ENCODE data around the gene ITPR1.

ITPR1 gene

DNA sequence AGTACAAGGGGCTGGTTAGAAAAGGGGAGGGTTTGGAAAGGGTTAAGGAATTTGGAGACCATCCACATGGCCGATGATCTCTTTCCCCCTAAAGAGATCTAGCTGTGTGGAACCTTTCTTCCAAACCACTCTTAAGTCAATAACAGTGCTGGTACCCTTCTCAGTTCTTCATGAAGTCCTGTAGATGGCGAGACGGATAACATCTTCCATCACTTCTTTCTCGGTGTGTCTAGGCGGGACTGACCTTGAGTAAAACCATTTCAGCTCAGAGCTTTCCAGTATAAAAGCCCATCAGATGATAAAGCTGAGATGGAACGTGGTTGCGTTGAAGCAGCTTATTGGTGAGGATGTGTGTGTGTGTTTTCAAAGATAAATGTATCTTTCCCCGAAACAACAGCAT, 334.6 kb downstream of the ITPR1 start:
- Histone ChIP-seq H3K9me3 (ENCODE audit: low read depth, low read length) (no peaks in the 10 kb centered on the region), H3K9ac (ENCODE audit: insufficient read length) (no peak overlapping the region), H3K4me3 (no peak overlapping the region), H3K36me3 (ENCODE audit: insufficient read depth, low read length) (no peaks in the 10 kb centered on the region), H3K27ac (no peak overlapping the region)
- TF ChIP-seq EZH2 (IDR thresholded peaks at IDR 0.05): no peak
- TF ChIP-seq FOXP2 (optimal IDR thresholded peaks at IDR 0.05; ENCODE audit: control extremely low read depth, extremely low read length, insufficient read depth): no peak
- no peak for TF ChIP-seq POLR2AphosphoS5 (IDR thresholded peaks at IDR 0.05; ENCODE audit: borderline replicate concordance, low read depth, low read length)
- DNase-seq (ENCODE audit: low read depth, low spot score): no peak

DNA sequence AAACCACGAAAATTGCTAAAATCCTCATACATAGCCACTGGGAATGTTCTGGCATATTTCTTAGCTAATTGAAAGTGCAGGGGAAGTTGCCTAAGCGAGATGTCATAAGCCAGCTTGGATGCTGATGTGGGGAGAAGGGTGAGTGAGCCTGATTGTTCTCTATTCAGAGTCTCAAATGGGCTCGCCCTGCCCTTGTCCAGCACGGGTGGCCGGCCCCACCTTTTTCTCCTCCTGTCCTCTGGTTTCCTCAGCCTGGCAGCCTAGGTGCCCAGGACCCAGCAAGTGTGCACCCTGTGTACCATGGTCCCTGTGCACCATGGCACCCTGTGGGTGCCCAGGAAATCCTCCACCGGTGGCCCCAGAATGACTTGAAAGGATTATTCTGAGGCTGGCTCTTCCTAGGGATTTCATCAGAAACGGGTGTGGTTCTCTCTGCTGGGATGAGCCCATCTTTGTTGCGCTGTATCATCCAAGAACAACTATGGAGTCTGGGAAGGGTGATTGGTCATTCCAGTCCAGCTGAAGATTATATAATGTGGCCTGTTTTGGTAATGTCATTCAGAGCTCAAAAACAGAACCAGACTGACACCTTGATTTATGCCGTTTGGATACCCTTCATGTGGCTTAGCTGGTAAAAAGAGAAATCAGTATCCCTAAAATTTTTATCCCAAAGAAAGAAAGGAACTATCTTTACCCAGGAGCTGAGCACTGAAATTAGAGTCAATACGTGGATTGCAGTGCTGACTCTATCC, 335.3 kb downstream of the ITPR1 start:
- H3K27ac ChIP-seq: no peak overlapping the region

DNA sequence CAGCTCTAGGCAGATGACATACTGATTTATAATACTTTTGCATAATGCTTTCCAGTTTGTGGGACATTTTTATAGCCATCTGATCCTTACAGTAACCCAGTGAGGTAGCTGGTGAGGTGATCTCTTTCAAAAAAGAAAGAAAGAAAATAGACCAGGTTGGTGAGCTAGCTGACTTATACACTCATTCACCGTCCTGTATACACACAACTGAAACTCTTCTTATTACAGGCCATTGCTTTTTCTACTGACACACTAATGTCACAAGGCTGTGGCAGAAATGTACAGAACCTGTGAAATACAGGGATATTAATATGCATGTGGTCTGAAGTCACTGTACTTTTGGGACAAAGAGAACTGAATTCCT, 335.9 kb downstream of the ITPR1 start:
- Histone ChIP-seq H3K9ac (ENCODE audit: insufficient read length) (no peak overlapping the region), H3K27ac (no peak overlapping the region), H3K9me3 (ENCODE audit: low read depth, low read length) (no peaks in the 10 kb centered on the region), H3K36me3 (ENCODE audit: insufficient read depth, low read length) (no peaks in the 10 kb centered on the region), H3K4me3 (no peak overlapping the region)
- no peak for TF ChIP-seq FOXP2 (optimal IDR thresholded peaks at IDR 0.05; ENCODE audit: control extremely low read depth, extremely low read length, insufficient read depth)
- TF ChIP-seq EZH2 (IDR thresholded peaks at IDR 0.05): no peak
- TF ChIP-seq POLR2AphosphoS5 (IDR thresholded peaks at IDR 0.05; ENCODE audit: borderline replicate concordance, low read depth, low read length): no peak
- no peak for DNase-seq (ENCODE audit: low read depth, low spot score)

More for the DNA sequence above, 335.3 kb downstream of the ITPR1 start:
- Histone ChIP-seq H3K36me3 (ENCODE audit: insufficient read depth, low read length) (no peaks in the 10 kb centered on the region), H3K4me3 (no peak overlapping the region), H3K9me3 (ENCODE audit: low read depth, low read length) (no peaks in the 10 kb centered on the region), H3K9ac (ENCODE audit: insufficient read length) (no peak overlapping the region)
- TF ChIP-seq POLR2AphosphoS5 (IDR thresholded peaks at IDR 0.05; ENCODE audit: borderline replicate concordance, low read depth, low read length) (no peak), FOXP2 (optimal IDR thresholded peaks at IDR 0.05; ENCODE audit: control extremely low read depth, extremely low read length, insufficient read depth) (no peak), EZH2 (IDR thresholded peaks at IDR 0.05) (no peak)
- DNase-seq (ENCODE audit: low read depth, low spot score): no peak

DNA sequence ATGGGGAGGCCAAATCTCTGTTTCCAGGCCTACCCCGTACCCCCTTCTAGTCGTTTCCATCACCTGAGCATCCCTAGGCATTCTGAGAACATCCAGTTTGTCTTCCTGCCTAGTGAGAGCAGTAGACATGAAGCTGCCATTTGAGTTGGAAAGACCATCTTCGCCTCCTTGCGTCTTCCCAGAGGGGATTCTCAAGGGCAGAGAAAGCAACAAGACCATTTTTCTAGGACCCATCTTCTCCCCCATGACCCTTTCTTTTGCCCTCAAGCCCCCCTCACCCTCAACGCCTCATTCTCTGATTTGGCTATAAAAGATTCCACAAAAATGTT, 337.4 kb downstream of the ITPR1 start:
- H3K4me3 ChIP-seq: no peak overlapping the region
- H3K9ac ChIP-seq (ENCODE audit: insufficient read length): no peak overlapping the region
- no peaks in the 10 kb centered on the region for H3K9me3 ChIP-seq (ENCODE audit: low read depth, low read length)
- DNase-seq (ENCODE audit: low read depth, low spot score): no peak
- TF ChIP-seq FOXP2 (optimal IDR thresholded peaks at IDR 0.05; ENCODE audit: control extremely low read depth, extremely low read length, insufficient read depth) (no peak), EZH2 (IDR thresholded peaks at IDR 0.05) (no peak), POLR2AphosphoS5 (IDR thresholded peaks at IDR 0.05; ENCODE audit: borderline replicate concordance, low read depth, low read length) (no peak)
- H3K27ac ChIP-seq: no peak overlapping the region
- no peaks in the 10 kb centered on the region for H3K36me3 ChIP-seq (ENCODE audit: insufficient read depth, low read length)

DNA sequence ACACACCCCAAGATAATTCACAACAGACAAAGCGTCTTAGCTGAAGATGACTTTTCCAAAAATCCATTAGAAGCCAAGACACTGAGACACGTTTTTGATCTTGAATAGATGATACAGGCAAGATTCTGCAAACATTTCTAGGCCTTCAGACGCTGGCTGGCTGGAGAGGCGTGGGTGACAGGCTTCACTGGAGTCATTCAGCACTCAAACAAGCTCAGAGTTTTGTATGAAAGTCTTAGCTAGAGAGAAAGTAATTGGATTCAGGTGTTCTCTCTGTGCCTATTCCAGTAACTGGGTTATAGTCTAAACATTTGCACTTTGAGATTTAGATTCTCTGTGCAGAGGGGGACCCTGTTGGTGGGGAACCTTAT, 338.4 kb downstream of the ITPR1 start:
- no peak for DNase-seq (ENCODE audit: low read depth, low spot score)
- no peak overlapping the region for H3K27ac ChIP-seq
- no peaks in the 10 kb centered on the region for H3K9me3 ChIP-seq (ENCODE audit: low read depth, low read length)
- TF ChIP-seq EZH2 (IDR thresholded peaks at IDR 0.05) (no peak), FOXP2 (optimal IDR thresholded peaks at IDR 0.05; ENCODE audit: control extremely low read depth, extremely low read length, insufficient read depth) (no peak), POLR2AphosphoS5 (IDR thresholded peaks at IDR 0.05; ENCODE audit: borderline replicate concordance, low read depth, low read length) (no peak)
- H3K36me3 ChIP-seq (ENCODE audit: insufficient read depth, low read length): no peaks in the 10 kb centered on the region
- H3K4me3 ChIP-seq: no peak overlapping the region
- H3K9ac ChIP-seq (ENCODE audit: insufficient read length): no peak overlapping the region

DNA sequence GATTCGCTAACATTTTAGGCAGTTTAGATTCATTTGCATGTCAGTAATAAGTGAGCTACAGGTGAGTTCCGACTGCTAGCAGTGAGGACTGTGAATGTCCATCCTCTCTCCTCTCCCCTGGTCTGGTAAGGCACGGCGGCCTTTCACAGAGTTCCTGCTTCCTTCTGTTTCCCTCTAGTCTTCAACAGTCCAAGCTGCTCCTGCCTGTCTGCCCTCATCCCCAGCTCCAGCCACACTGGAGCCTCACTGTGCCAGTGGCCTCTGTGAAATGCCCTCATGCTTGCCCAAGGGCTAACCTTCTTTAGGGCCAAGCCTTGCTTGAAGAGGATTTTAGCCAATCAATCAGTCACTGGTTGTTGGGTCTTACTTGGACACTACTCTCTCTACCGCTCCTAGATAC, 340.3 kb downstream of the ITPR1 start:
- no peak overlapping the region for H3K9ac ChIP-seq (ENCODE audit: insufficient read length)
- TF ChIP-seq POLR2AphosphoS5 (IDR thresholded peaks at IDR 0.05; ENCODE audit: borderline replicate concordance, low read depth, low read length) (no peak), FOXP2 (optimal IDR thresholded peaks at IDR 0.05; ENCODE audit: control extremely low read depth, extremely low read length, insufficient read depth) (no peak), EZH2 (IDR thresholded peaks at IDR 0.05) (no peak)

DNA sequence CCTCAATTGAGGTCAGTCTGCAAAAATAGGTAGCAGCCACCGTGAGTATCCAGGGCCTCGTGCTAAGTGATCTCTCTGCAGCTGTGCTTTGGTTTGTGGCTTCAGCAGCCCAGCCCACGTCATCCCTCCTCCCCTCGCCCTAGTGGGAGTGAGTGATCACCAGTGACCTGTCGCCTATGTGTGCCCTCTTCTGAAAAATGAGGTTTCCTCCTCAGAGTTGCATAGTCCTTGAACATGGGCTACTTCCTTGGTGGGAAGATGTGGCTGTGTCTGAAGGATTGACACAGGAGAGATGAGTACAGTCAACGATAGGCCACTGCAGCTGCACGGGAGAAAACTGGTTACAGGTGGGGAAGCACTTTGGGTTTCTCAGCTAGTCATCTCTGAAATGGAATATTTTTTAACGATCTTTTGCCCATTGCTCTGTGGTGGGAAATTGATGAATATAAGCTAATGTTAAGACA, 341.3 kb downstream of the ITPR1 start:
- TF ChIP-seq POLR2AphosphoS5 (IDR thresholded peaks at IDR 0.05; ENCODE audit: borderline replicate concordance, low read depth, low read length) (no peak), FOXP2 (optimal IDR thresholded peaks at IDR 0.05; ENCODE audit: control extremely low read depth, extremely low read length, insufficient read depth) (no peak), EZH2 (IDR thresholded peaks at IDR 0.05) (no peak)
- DNase-seq (ENCODE audit: low read depth, low spot score): no peak
- no peaks in the 10 kb centered on the region for H3K9me3 ChIP-seq (ENCODE audit: low read depth, low read length)
- no peaks in the 10 kb centered on the region for H3K36me3 ChIP-seq (ENCODE audit: insufficient read depth, low read length)
- no peak overlapping the region for H3K4me3 ChIP-seq
- H3K9ac ChIP-seq (ENCODE audit: insufficient read length): no peak overlapping the region
- no peak overlapping the region for H3K27ac ChIP-seq

More for the DNA sequence above, 340.3 kb downstream of the ITPR1 start:
- Histone ChIP-seq H3K36me3 (ENCODE audit: insufficient read depth, low read length) (no peaks in the 10 kb centered on the region), H3K4me3 (no peak overlapping the region), H3K9me3 (ENCODE audit: low read depth, low read length) (no peaks in the 10 kb centered on the region), H3K27ac (no peak overlapping the region)
- DNase-seq (ENCODE audit: low read depth, low spot score): no peak

DNA sequence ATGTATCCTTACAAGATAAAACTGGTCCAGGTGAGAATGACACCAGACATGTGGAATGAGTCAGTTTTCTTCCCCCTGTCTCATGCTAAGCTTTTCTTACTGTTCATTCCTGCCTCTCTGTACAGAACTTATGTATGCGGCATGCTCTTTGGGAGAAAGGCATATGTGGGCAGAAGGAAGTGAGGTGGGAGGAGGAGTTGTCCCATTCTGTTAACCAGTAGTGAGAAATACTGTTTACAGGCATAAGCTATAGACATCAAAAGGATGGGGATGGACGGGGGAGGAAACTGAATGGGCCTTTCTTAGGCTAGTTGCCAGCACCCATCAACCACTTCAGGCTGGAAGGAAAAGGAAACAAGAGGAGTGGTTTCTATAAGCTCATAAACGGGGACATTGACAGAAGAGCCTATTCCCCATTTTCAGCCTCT, 342.5 kb downstream of the ITPR1 start:
- Histone ChIP-seq H3K4me3 (no peak overlapping the region), H3K27ac (no peak overlapping the region), H3K9me3 (ENCODE audit: low read depth, low read length) (no peaks in the 10 kb centered on the region), H3K36me3 (ENCODE audit: insufficient read depth, low read length) (no peaks in the 10 kb centered on the region), H3K9ac (ENCODE audit: insufficient read length) (no peak overlapping the region)
- TF ChIP-seq POLR2AphosphoS5 (IDR thresholded peaks at IDR 0.05; ENCODE audit: borderline replicate concordance, low read depth, low read length): no peak
- no peak for TF ChIP-seq EZH2 (IDR thresholded peaks at IDR 0.05)
- TF ChIP-seq FOXP2 (optimal IDR thresholded peaks at IDR 0.05; ENCODE audit: control extremely low read depth, extremely low read length, insufficient read depth): no peak
- DNase-seq (ENCODE audit: low read depth, low spot score): no peak

DNA sequence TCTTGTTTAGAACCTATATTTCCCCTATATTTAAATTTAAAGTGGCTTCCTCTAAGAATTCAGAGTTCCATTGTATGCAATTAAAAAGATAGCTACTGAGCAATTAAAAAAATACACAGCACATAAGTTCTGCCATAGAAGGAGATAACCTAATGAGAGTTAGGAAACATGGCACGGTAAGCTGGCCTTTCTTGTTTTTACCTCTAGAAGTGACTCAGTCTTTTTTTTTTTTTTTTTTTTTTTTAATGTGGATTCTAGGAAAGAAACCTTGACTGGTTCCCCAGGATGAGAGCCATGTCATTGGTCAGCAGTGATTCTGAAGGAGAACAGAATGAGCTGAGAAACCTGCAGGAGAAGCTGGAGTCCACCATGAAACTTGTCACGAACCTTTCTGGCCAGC, 343.4 kb downstream of the ITPR1 start:
- no peak for TF ChIP-seq POLR2AphosphoS5 (IDR thresholded peaks at IDR 0.05; ENCODE audit: borderline replicate concordance, low read depth, low read length)
- no peak for TF ChIP-seq EZH2 (IDR thresholded peaks at IDR 0.05)
- TF ChIP-seq FOXP2 (optimal IDR thresholded peaks at IDR 0.05; ENCODE audit: control extremely low read depth, extremely low read length, insufficient read depth): no peak
- H3K9ac ChIP-seq (ENCODE audit: insufficient read length): no peak overlapping the region
- H3K4me3 ChIP-seq: no peak overlapping the region
- H3K36me3 ChIP-seq (ENCODE audit: insufficient read depth, low read length): no peaks in the 10 kb centered on the region
- no peaks in the 10 kb centered on the region for H3K9me3 ChIP-seq (ENCODE audit: low read depth, low read length)
- no peak for DNase-seq (ENCODE audit: low read depth, low spot score)
- no peak overlapping the region for H3K27ac ChIP-seq

Measured in SK-N-MC (cell line).